Activated naive CD4-positive, alpha-beta T cell treated with anti-CD3 and anti-CD28 coated beads for 36 hours (primary cell): ENCODE measurements around the gene DAB2IP. TPM values are rescaled to one million over a fixed set of nuclear protein-coding genes. Genes with fewer than 3 reads are reported as not detected.
A peak's percentile ranks its signal among the peaks of the same experiment; 100 is the strongest.

ENCODE experiments used
- CTCF ChIA-PET: fragments of 350-600 bp; sonication (Branson Sonifier 250); formaldehyde crosslinking; loops from one replicate; lab custom pipeline; 2021; ENCODE audit warnings: antibody characterized with exemption; lab: Charles Lee
- DNase-seq: peaks from one replicate; pipeline ENCODE4 v3.0.0-alpha.2; 2020
- H3K27ac Mint-ChIP-seq: one replicate; pipeline ENCODE4 v1.8.0; 2021; ENCODE audit warnings: mild to moderate bottlenecking, mixed read lengths
- H3K27me3 Mint-ChIP-seq: one replicate; pipeline ENCODE4 v1.8.0; 2021; ENCODE audit warnings: low read depth, mixed read lengths
- H3K36me3 Mint-ChIP-seq: one replicate; pipeline ENCODE4 v1.8.0; 2021; ENCODE audit warnings: low read depth, mixed read lengths
- H3K4me1 Mint-ChIP-seq: one replicate; pipeline ENCODE4 v1.8.0; 2021; ENCODE audit warnings: low read depth, mixed read lengths
- H3K4me3 Mint-ChIP-seq: one replicate; pipeline ENCODE4 v1.8.0; 2021; ENCODE audit warnings: mild to moderate bottlenecking, moderate library complexity, mixed read lengths
- H3K9me3 Mint-ChIP-seq: one replicate; pipeline ENCODE4 v1.8.0; 2021; ENCODE audit warnings: mixed read lengths
- intact Hi-C: fragments of 100-400 bp; cut with micrococcal nuclease; formaldehyde crosslinking; loops from one replicate; pipeline ENCODE4 v1.15.1; 2023
- total RNA-seq, 2 experiments: library from RNA; stranded (reverse); gene quantifications; one replicate each; pipeline ENCODE4 v1.2.3, GENCODE V29; 2021

The DAB2IP gene
- total RNA-seq, 2 experiments from 2014 or later: 0.35 TPM; not detected in 1

DNA sequence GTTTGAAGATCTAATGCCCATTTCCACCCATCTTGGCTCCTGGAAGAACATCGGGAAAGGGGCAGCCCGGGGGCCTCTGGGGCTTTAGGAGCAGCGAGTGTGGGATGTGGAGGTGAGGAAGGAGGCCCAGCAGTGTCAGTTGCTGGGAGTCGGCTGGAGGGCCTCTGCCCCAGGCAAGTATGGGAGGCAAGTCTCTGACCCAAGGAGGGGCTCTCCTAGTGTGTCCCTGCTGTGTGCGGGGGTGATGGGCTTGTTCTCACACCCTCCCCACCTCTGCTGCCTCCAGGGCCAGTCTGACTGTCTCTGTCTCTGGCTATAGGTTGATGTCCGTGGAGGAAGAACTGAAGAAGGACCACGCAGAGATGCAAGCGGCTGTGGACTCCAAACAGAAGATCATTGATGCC, 129.7 kb downstream of the DAB2IP start:
- no peak overlapping the region for H3K4me3 Mint-ChIP-seq
- H3K9me3 Mint-ChIP-seq: peaks cover 6% of the 10 kb centered on the region
- H3K27ac Mint-ChIP-seq: no peak overlapping the region
- CTCF ChIA-PET: no interaction called here
- DNase-seq: no peak
- intact Hi-C loops: no loop called here
- H3K36me3 Mint-ChIP-seq: no peaks in the 10 kb centered on the region
- peaks cover 11% of the 10 kb centered on the region for H3K4me1 Mint-ChIP-seq
- peaks cover 3% of the 10 kb centered on the region for H3K27me3 Mint-ChIP-seq

DNA sequence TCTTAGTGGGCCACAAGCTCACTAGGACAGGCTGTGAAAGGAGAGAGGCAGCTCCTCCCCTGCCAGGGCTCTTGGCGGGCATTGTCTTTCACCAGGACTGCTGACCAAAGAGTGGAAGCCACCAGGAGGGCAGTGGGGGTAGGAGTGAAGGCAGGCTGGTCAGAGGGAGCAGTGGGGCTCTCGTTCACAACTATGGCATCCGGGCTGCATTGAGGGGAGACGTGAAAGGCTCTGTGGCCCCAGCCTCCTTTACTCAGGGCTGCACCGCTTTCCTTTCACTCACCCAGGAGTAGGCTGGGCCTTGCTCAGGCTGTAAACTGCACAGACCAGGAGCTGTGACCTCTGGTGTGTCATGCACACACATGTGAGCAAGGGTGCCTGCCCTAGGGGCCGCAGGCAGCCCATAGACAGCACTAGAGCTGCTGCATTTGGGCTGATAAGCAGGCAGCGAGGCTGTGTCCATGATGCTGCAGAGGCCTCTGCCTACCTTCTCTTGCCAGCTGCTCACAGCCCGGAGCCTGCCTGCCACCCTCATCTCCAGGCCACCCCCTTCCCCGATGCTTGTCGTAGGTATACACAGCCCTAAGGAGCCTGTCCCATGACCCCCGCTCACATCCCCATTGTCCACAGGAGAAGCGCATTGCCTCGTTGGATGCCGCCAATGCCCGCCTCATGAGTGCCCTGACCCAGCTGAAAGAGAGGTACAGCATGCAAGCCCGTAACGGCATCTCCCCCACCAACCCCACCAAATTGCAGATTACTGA, 130.4 kb downstream of the DAB2IP start:
- CTCF ChIA-PET: no interaction called here
- Mint-ChIP-seq H3K4me3 (no peak overlapping the region), H3K36me3 (no peaks in the 10 kb centered on the region), H3K9me3 (peaks cover 6% of the 10 kb centered on the region), H3K27me3 (peaks cover 6% of the 10 kb centered on the region), H3K27ac (no peak overlapping the region), H3K4me1 (peaks cover 11% of the 10 kb centered on the region)
- intact Hi-C loops: no loop called here
- no peak for DNase-seq

DNA sequence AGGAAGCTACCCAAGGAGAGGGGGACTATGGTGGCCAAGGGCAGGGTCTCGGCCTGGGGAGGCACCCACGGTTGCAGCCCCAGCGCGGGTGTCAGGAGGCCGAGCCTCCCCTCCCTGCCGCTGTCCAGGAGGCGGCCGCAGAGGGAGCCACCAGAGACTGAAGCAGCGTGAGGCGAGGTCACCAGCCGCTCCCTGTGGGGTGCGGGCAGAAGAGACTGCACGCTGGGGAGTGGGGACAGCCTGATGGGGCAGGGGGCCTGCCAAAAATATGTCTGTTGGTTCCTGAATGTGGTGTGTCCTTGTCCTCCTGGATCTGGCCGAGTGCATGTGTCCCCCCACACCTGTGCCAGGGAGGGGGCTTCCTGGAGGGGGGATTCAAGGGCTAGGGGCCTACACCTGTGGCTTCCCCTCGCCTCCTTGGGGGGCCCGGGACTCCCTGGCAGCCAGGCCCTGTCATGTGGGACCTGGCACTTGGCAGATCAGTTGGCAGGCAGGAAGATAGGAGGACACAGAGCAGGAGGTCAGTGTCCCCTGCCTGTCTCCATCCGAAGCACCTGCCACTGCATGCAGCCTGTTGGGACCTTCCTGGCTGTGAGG, 131.2 kb downstream of the DAB2IP start:
- no peaks in the 10 kb centered on the region for H3K36me3 Mint-ChIP-seq
- peaks cover 11% of the 10 kb centered on the region for H3K4me1 Mint-ChIP-seq
- peaks cover 6% of the 10 kb centered on the region for H3K27me3 Mint-ChIP-seq
- no peak overlapping the region for H3K27ac Mint-ChIP-seq
- peaks cover 6% of the 10 kb centered on the region for H3K9me3 Mint-ChIP-seq
- intact Hi-C loops: no loop called here
- DNase-seq: no peak
- CTCF ChIA-PET: no interaction called here
- H3K4me3 Mint-ChIP-seq: no peak overlapping the region

DNA sequence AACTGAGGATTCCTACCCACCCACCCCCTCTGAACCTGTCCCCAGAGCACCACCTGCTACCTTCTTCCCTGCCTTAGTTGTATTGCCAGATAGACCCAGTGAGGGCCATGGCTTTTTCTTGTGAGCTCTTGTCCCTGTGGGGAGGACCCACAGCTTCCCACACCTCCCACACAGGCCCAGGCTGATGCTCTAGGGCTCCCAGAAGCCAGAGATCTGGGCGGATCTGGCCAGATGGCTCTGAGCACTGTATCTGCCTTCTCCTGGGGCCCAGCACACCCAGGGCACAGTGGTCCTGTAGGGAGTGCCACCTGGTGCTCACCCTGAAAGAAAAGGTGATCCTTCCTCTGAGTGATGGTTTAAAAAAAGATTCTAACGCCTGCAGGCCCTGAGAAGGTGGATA, 131.7 kb downstream of the DAB2IP start:
- no peak for DNase-seq
- Mint-ChIP-seq H3K27ac (no peak overlapping the region), H3K4me3 (no peak overlapping the region), H3K9me3 (peaks cover 6% of the 10 kb centered on the region), H3K27me3 (peaks cover 6% of the 10 kb centered on the region), H3K4me1 (peaks cover 11% of the 10 kb centered on the region), H3K36me3 (no peaks in the 10 kb centered on the region)
- intact Hi-C loops: no loop called here
- CTCF ChIA-PET: no interaction called here

DNA sequence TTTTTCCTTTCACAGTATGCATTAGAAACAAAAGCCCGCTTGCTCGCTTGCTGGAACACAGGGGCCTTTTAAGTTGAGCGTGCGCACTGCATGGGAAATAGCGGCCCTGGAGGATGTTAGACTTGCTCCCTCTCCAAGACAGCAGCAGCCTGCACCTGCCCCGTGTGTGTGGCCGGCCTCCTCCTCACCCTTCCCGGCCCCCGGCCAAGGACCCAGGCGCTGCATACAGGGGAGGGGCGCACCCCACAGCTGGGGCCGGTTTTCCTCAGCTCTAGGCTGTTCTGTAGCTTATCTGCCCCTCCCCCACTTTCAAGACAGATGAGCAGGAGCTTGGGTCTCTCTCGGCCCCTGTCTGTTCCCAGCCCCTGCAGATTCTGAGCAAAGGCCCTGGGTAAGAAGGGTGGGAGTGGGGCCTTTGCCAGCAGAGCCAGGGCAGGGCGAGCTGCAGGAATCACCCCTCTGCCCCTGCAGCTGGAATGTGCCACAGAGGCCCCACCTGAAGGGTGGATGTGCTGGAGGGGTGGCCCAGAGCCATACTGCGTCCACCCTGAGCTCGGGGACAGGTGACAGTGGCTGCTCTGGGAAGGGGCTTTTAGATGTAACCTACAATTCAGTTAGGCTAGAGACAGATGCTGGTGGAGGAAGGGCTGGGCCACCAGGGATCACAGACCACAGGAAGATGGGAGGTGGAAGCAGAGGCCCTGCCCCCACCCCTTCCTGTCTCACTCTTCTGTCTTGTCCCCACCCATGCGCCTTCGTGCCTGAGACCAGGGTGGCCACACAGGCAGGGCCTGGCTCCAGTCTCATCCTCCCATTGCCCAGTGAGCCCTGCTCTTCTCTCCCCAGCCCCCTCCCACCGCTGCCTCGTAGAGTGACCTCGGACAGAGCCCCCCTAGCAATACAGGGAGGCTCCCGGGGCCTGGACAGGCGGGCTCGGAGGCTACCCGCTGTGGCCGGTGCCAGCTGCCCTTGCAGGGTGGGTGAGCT, 132.4 kb downstream of the DAB2IP start:
- intact Hi-C loops: no loop called here
- peak; percentile 10 for DNase-seq
- CTCF ChIA-PET: no interaction called here
- peaks cover 6% of the 10 kb centered on the region for H3K27me3 Mint-ChIP-seq
- H3K27ac Mint-ChIP-seq: no peak overlapping the region
- no peaks in the 10 kb centered on the region for H3K36me3 Mint-ChIP-seq
- H3K4me1 Mint-ChIP-seq: peaks cover 11% of the 10 kb centered on the region
- H3K4me3 Mint-ChIP-seq: no peak overlapping the region
- H3K9me3 Mint-ChIP-seq: peaks cover 4% of the 10 kb centered on the region

DNA sequence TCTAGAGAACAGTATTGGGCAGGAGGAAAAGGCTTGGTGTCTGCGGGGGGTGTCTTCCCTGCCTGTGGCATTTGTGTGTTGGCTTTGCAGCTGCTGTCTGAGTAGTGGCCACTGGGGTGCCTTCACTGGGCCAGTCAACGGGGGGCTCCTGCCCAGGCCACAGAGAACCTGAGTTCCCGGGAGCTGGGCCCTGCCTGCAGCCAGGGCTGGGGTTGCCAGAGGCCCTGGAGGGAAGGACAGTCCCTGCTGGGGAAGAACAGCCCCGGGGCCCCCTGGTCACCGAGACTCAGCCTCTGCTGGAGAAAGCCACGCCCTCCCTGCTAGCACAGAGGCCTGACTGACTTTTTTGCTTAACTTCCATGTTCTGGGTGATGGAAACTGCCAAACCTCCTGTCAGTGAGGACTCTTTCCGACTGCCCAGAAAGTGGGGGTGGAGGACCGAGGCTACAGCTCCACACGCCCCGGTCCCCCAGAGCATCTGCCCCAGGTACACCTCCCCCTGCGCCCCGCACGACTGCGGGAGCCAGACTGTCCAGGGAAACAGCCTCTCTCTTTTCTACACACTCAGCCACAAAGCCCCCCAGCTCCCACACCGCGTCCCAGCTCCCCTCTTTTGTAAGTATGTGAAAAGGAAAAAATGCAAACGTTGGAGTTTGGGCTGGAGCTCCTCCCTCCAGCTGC, 133.4 kb downstream of the DAB2IP start:
- DNase-seq: no peak
- peaks cover 6% of the 10 kb centered on the region for H3K27me3 Mint-ChIP-seq
- intact Hi-C loops: no loop called here
- no peaks in the 10 kb centered on the region for H3K36me3 Mint-ChIP-seq
- no peak overlapping the region for H3K27ac Mint-ChIP-seq
- H3K9me3 Mint-ChIP-seq: no peaks in the 10 kb centered on the region
- H3K4me3 Mint-ChIP-seq: no peak overlapping the region
- CTCF ChIA-PET: interaction anchor here (0.7 to 0.8 kb wide), 2 partner anchors 101 to 208 kb away, joined by 3 to 4 read pairs; no protein-coding TSS in a partner anchor
- H3K4me1 Mint-ChIP-seq: peaks cover 11% of the 10 kb centered on the region

DNA sequence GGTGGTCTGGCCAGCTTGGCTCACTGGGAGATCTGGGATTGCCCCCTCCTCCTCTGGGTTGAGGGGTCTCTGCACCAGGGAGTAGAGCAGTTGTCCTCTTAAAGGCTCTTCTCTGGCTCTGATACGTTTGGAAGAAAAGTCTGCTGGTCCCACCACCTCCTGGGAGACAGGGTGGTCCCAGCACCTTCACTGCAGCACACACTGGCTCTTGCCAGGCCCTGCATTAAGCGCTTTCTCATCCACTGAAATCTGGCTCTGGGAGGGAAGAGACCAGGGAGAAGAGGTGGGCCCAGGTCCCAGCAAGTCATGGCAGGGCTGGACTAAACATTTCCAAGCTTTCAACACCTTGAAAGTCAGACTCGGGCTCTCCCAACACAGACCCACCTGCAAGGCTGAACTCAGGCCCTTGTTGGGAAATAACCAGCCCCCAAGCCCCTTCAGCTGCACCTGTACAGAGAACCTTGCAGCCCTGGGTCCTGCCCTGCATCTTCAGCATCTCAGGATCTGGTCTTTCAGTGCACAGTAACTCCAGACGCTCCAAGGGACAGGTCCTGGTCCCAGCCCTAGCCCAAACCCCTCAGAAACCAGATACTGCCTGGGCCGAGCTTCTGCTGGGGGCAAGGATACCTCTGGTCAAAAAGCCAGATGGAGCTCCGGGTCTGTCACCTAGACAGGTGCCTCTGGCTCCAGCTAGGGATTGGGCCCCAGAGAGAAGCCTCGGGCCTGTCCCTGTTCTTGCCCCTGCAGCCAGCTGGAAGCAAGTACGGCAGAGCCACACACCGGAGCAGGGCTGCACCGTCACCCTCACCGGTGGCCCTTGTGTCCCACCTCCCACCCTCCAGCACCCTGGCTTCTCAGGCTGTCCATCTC, 134.5 kb downstream of the DAB2IP start:
- H3K36me3 Mint-ChIP-seq: no peaks in the 10 kb centered on the region
- no peak for DNase-seq
- H3K27me3 Mint-ChIP-seq: peaks cover 6% of the 10 kb centered on the region
- CTCF ChIA-PET: interaction anchor here (0.8 kb wide), 1 partner anchor 102 kb away, joined by 4 read pairs; no protein-coding TSS in a partner anchor
- intact Hi-C loops: no loop called here
- H3K4me3 Mint-ChIP-seq: no peak overlapping the region
- no peak overlapping the region for H3K27ac Mint-ChIP-seq
- H3K4me1 Mint-ChIP-seq: peaks cover 11% of the 10 kb centered on the region
- H3K9me3 Mint-ChIP-seq: no peaks in the 10 kb centered on the region

DNA sequence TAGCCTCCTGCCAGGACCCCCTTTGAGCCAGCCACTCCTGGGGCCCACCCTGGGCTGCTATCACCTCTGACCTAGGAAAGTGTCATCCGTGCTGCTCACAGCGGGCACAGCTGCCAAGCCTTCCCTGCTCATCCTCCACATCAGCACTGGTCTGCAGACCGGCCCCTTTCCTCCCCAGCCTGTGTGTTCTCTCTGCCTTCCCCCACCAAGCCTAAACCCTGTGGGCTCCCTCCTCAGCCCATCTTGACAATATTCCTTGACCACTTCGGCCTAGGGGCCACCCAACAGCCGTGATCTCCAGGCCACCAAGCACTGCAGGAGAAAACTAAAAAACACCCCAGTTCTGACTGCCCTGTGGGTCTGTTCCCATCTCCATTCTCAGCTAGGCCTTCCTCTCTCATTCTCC, 135.1 kb downstream of the DAB2IP start:
- CTCF ChIA-PET: interaction anchor here (0.6 kb wide), 1 partner anchor 171 kb away, joined by 3 read pairs; no protein-coding TSS in a partner anchor
- intact Hi-C loops: no loop called here
- H3K9me3 Mint-ChIP-seq: no peaks in the 10 kb centered on the region
- H3K27ac Mint-ChIP-seq: no peak overlapping the region
- peaks cover 11% of the 10 kb centered on the region for H3K4me1 Mint-ChIP-seq
- H3K27me3 Mint-ChIP-seq: peaks cover 6% of the 10 kb centered on the region
- H3K36me3 Mint-ChIP-seq: no peaks in the 10 kb centered on the region
- no peak overlapping the region for H3K4me3 Mint-ChIP-seq
- DNase-seq: no peak

DNA sequence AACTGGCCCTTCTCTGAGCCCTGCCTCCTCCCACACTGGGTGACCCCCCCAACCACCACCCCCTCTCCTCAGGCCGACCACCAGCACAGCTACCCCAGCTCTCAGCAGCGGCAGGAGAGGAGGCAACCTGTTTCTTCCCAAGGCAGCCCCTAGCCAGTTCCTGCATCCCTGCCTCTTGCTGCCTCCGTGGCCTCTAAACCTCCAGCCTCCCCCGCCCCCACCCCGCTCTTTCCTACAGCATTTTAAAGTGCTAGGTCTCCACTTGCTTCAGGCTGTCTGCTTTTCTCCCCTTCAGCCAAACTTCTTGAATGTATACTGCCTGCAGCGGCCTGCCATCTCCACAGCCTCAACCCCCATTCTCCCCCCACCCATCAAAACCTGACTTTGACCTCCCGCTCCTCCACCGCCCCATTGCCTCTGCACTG, 135.6 kb downstream of the DAB2IP start:
- H3K4me1 Mint-ChIP-seq: peaks cover 11% of the 10 kb centered on the region
- H3K4me3 Mint-ChIP-seq: no peak overlapping the region
- H3K27me3 Mint-ChIP-seq: peaks cover 6% of the 10 kb centered on the region
- H3K9me3 Mint-ChIP-seq: no peaks in the 10 kb centered on the region
- CTCF ChIA-PET: interaction anchor here (0.6 kb wide), 1 partner anchor 170 kb away, joined by 3 read pairs; no protein-coding TSS in a partner anchor
- no peak overlapping the region for H3K27ac Mint-ChIP-seq
- H3K36me3 Mint-ChIP-seq: no peaks in the 10 kb centered on the region
- no peak for DNase-seq
- intact Hi-C loops: no loop called here

DNA sequence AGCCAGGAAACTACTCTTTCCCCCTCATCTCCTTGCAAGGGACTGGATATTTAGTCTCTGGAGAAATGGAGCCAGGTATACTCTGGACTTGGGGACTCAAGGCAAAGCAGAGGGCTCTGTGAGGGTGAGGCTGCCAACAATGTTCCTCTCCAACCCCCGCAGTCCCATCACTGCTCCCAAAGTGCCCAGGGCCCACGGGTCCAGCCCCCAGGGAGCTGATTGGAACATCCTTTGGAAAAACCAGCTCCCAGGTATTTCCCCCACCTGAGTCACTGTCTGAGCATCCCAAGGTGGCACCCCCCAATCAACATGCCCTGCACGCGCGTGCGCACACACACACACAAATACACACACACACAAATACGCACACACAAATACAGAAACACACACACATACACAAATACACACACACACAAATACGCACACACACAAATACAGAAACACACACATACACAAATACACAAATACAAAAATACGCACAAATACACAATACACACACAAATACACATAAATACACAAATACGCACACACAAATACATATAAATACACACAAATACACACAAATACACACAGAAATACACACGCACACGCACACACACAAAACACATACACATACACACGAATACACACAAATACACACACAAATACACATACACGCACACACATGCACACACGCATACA, 137.4 kb downstream of the DAB2IP start:
- no peak for DNase-seq
- intact Hi-C loops: no loop called here
- Mint-ChIP-seq H3K9me3 (no peaks in the 10 kb centered on the region), H3K36me3 (no peaks in the 10 kb centered on the region), H3K27me3 (peaks cover 3% of the 10 kb centered on the region), H3K4me1 (peaks cover 3% of the 10 kb centered on the region), H3K4me3 (no peak overlapping the region), H3K27ac (no peak overlapping the region)
- CTCF ChIA-PET: interaction anchor here (0.6 kb wide), 1 partner anchor 14 kb away, joined by 3 read pairs; no protein-coding TSS in a partner anchor

DNA sequence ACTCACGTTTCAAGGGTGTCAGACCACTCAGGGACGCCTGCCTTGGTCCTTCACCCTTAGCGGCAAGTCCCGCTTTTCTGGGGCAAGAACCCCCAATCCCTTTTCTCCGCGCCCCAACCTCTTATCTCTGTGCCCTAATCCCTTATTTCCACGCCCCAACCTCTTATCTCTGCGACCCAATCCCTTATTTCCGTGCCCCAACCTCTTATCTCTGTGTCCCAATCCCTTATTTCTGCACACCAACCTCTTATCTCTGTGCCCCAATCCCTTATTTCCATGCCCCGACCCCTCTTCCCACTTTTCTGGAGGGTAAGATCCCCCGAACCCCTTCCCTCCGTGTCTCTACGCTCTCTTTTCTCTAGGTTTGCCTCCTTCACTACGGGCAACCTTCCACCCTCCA, 139.4 kb downstream of the DAB2IP start:
- CTCF ChIA-PET: no interaction called here
- Mint-ChIP-seq H3K4me1 (no peaks in the 10 kb centered on the region), H3K27me3 (peaks cover 3% of the 10 kb centered on the region), H3K9me3 (no peaks in the 10 kb centered on the region), H3K27ac (no peak overlapping the region), H3K36me3 (no peaks in the 10 kb centered on the region), H3K4me3 (no peak overlapping the region)
- intact Hi-C loops: no loop called here
- DNase-seq: no peak
